Measurements from ENCODE around the gene DNPEP. TPM values are rescaled to one million over a fixed set of nuclear protein-coding genes. Genes with fewer than 3 reads are reported as not detected.

Gene DNPEP
- total RNA-seq, 4 donors from 2014 or later: 35.9 to 49.5 (median 41.6) TPM

DNA sequence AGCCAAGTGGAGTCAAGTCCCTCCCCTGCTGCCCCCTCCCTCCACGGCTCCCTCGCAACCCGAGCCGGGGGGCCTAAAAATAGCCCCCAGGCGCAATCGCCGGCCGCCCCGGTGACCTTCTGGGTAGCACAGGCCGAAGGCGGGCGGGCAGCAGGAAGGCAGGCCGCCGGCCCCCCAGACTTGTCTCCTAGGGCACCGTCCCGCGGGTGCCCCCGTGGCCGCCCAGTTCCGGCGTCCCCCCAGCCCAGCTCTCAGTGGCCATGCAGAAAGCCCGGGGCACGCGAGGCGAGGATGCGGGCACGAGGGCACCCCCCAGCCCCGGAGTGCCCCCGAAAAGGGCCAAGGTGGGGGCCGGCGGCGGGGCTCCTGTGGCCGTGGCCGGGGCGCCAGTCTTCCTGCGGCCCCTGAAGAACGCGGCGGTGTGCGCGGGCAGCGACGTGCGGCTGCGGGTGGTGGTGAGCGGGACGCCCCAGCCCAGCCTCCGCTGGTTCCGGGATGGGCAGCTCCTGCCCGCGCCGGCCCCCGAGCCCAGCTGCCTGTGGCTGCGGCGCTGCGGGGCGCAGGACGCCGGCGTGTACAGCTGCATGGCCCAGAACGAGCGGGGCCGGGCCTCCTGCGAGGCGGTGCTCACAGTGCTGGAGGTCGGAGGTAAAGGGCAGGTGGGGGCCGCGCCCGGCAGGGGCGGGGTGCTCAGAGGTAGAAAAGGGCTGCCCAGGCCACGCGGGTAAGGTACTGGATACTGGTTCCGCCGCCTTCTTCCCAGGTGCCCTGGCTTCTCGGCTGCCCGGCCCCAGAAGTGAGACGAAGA is 47.2 kb upstream of the DNPEP start, which contains the start of gene SPEG:
Gene SPEG (plus strand): TSS at position 126 of the 808 bp plus-strand sequence. CDS start 135 bp downstream, at position 261.
- WGBS, 2 donors: 39 to 47% methylated on average over 8 to 10 of the region's 77 CpGs
- intact Hi-C loops (cut with DNase I): no loop called here
- no peak for DNase-seq
- TF ChIP-seq, protein P1, sequence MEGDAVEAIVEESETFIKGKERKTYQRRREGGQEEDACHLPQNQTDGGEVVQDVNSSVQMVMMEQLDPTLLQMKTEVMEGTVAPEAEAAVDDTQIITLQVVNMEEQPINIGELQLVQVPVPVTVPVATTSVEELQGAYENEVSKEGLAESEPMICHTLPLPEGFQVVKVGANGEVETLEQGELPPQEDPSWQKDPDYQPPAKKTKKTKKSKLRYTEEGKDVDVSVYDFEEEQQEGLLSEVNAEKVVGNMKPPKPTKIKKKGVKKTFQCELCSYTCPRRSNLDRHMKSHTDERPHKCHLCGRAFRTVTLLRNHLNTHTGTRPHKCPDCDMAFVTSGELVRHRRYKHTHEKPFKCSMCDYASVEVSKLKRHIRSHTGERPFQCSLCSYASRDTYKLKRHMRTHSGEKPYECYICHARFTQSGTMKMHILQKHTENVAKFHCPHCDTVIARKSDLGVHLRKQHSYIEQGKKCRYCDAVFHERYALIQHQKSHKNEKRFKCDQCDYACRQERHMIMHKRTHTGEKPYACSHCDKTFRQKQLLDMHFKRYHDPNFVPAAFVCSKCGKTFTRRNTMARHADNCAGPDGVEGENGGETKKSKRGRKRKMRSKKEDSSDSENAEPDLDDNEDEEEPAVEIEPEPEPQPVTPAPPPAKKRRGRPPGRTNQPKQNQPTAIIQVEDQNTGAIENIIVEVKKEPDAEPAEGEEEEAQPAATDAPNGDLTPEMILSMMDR (IDR thresholded peaks at IDR 0.05): no peak
- no peak for TF ChIP-seq POLR2A (IDR thresholded peaks at IDR 0.05)
- peaks cover 0 to 8% of the 10 kb centered on the region in 2 donors for H3K4me1 ChIP-seq
- no peak within 1 kb of the TSS for H3K4me3 ChIP-seq (replicated peaks in 1 of 3)
- no peaks in the 10 kb centered on the region for H3K9me3 ChIP-seq
- no peak within 1 kb of the TSS for H3K27ac ChIP-seq
- no peaks in the 10 kb centered on the region for H3K36me3 ChIP-seq
- peaks cover 20% of the 10 kb centered on the region for H3K27me3 ChIP-seq

GRCh38 chr2:219434468-219434717 is 46.7 kb upstream of the DNPEP start:
- TF ChIP-seq, protein P1 (IDR thresholded peaks at IDR 0.05): no peak
- TF ChIP-seq POLR2A (IDR thresholded peaks at IDR 0.05): no peak
- Histone ChIP-seq H3K36me3 (no peaks in the 10 kb centered on the region), H3K9me3 (no peaks in the 10 kb centered on the region), H3K4me3 (replicated peaks in 1 of 3) (no peak overlapping the region), H3K27me3 (peaks cover 20% of the 10 kb centered on the region), H3K27ac (no peak overlapping the region), H3K4me1 (peaks cover 0 to 8% of the 10 kb centered on the region in 2 donors)
- DNase-seq: no peak
- intact Hi-C loops (cut with DNase I): no loop called here
- 25 to 69% methylated on average over 6 to 9 of the region's 9 CpGs for WGBS, 2 donors

DNA sequence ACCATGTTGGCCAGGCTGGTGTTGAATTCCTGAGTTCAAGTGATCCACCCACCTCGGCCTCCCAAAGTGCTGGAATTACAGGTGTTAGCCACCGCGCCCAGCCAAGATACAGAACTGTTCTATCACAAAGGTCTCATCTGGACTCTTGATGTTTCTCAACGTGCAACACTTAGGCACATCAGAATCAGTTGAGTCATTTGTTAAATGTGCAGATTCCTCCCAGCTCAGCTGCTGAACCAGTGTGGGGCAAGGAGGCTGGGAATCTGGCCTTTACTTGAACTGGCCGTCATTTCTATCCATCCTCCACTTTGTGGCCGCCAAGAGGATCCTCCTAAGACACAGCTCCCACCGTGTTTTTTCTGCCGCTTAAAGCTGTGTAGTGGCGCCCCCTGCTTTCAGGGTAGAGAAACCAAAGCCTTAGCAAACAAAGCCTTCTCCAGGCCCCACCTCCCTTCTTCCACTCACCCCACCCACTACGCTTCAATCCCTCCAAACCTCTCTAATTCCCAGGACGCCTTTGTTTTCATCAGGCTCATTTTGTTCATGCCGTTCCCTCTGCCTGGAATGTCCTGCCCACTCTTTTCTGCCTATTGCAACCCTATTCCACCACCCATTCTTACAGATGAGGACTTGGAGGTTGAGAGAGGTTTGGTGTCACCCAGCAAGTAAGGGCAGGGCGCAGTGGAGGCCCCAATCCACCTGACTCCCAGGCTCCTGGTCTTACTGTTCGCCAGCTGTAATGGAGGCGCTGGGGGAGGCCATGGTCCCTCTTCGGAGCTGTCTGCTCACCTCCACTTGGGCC is 46.2 kb upstream of the DNPEP start:
- Histone ChIP-seq H3K9me3 (no peaks in the 10 kb centered on the region), H3K4me3 (replicated peaks in 1 of 3) (no peak overlapping the region), H3K27me3 (peaks cover 20% of the 10 kb centered on the region), H3K36me3 (no peaks in the 10 kb centered on the region), H3K27ac (no peak overlapping the region), H3K4me1 (peaks cover 0 to 8% of the 10 kb centered on the region in 2 donors)
- intact Hi-C loops (cut with DNase I): no loop called here
- 82 to 83% methylated on average over 16 of the region's 16 CpGs for WGBS, 2 donors
- TF ChIP-seq, protein P1 (IDR thresholded peaks at IDR 0.05): peak in 1 of 6 experiments; percentile 5
- no peak for TF ChIP-seq POLR2A (IDR thresholded peaks at IDR 0.05)
- DNase-seq: no peak

DNA sequence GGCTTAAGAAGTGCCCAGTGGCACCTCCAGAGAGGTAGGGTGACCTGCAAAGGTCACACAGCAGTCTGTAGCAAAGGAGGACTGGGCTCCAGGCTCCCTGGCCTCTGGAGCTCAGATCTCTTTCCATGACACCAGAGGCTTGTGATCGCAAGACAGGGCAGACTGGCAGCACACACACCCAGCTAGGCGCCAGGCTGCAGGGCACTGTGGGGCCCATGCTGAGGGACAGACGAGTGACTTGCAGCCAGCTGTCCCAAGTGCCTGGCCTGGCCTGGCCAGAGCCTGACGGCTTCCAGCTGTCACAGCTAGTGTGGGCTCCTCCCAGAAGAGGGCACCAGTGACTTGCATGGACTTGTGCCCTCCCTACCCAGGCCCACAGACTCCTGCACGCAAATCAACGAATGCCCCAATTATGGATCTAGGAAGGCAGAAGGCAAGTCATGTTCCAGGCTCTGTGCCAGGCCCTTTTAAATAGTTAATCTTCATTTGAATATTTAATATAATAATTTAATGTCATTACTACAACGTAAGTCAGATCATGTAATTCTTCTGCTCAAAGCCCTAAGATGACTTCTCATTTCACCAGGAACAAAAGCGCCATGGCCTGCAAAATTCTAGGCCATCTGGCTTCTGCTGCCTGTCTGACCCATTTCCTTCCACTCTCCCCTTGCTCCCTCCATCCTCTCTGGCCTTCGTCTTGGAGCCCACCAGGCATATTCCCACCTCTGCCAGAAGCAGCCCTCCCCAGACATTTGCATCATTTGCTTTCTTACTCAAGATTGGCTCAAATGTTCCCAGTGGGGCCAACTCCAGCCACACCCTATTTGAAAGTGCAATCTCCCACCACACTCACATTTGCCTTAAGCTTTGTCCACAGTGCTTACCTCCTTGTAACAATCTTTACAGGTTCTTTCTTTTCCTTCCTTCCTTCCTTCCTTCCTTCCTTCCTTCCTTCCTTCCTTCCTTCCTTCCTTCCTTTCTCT is 43.2 kb upstream of the DNPEP start:
- no peak overlapping the region for H3K4me3 ChIP-seq (replicated peaks in 1 of 3)
- H3K27me3 ChIP-seq: peaks cover 15% of the 10 kb centered on the region
- H3K4me1 ChIP-seq: peaks cover 0 to 8% of the 10 kb centered on the region in 2 donors
- no peaks in the 10 kb centered on the region for H3K36me3 ChIP-seq
- TF ChIP-seq POLR2A (IDR thresholded peaks at IDR 0.05): no peak
- TF ChIP-seq, protein P1 (IDR thresholded peaks at IDR 0.05): no peak
- H3K27ac ChIP-seq: no peak overlapping the region
- 67 to 71% methylated on average over 7 to 9 of the region's 9 CpGs for WGBS, 2 donors
- H3K9me3 ChIP-seq: no peaks in the 10 kb centered on the region
- intact Hi-C loops (cut with DNase I): no loop called here
- no peak for DNase-seq

Data from thyroid gland (tissue), 4 donors.